Sigmoid colon (tissue), 7 donors: Measurements from ENCODE around the gene DIS3L2. TPM values are rescaled to one million over a fixed set of nuclear protein-coding genes. Genes with fewer than 3 reads are reported as not detected.

Experiments used
- DNase-seq: peaks from one replicate; pipeline ENCODE4 v3.0.0-alpha.2; 2019
- H3K27ac ChIP-seq, 4 donors: fragments of 200-600 bp; sonication (generic); one replicate each; pipeline ENCODE4 v1.5.1; 2016 to 2019; ENCODE audit warnings: mild to moderate bottlenecking in 1 of 4
- H3K27me3 ChIP-seq, 3 donors: fragments of 200-600 bp; sonication (generic); one replicate each; pipeline ENCODE4 v1.5.1; 2019; ENCODE audit warnings: mild to moderate bottlenecking in 1 of 3
- H3K36me3 ChIP-seq, 4 donors: fragments of 200-600 bp; sonication (generic); one replicate each; pipeline ENCODE4 v1.5.1; 2016 to 2019
- H3K4me1 ChIP-seq, 4 donors: fragments of 200-600 bp; sonication (generic); one replicate each; pipeline ENCODE4 v1.5.1; 2017 to 2019
- H3K4me3 ChIP-seq, 4 donors: fragments of 200-600 bp; sonication (generic); one replicate each; pipeline ENCODE4 v1.5.1; 2017 to 2019; ENCODE audit warnings: mild to moderate bottlenecking in 2 of 4, moderate library complexity in 1 of 4
- H3K9me3 ChIP-seq, 4 donors: fragments of 200-600 bp in 3 of 4; sonication (generic) in 3 of 4; one replicate each; pipeline versions ENCODE4 v1.5.1 to v1.6.1; 2013 to 2019
- EP300 ChIP-seq, 4 donors: sonication (generic); formaldehyde crosslinking; IDR thresholded peaks; one replicate each; pipeline ENCODE4 v1.6.1; 2017; ENCODE audit warnings: antibody characterized with exemption in 4 of 4
- POLR2A ChIP-seq, 2 donors: fragments of 450-650 bp; IDR thresholded peaks; one replicate each; pipeline ENCODE4 v1.6.1; 2016; ENCODE audit warnings: antibody characterized with exemption in 2 of 2, mild to moderate bottlenecking in 2 of 2, moderate library complexity in 2 of 2
- POLR2AphosphoS5 ChIP-seq, 4 donors: sonication (generic); formaldehyde crosslinking; IDR thresholded peaks; one replicate each; pipeline ENCODE4 v1.6.1; 2017; ENCODE audit warnings: antibody characterized with exemption in 4 of 4
- WGBS, 2 donors: extraction: QIAGEN DNeasy Blood & Tissue Kit; methylation state at CpG; one replicate each; pipeline ENCODE4 v1.1.7; 2013; 5-methylcytosine and 5-hydroxymethylcytosine counted together
- intact Hi-C: fragments of 100-400 bp; cut with DNase I; formaldehyde crosslinking; loops from one replicate; pipeline ENCODE4 v1.15.1; 2023
- polyA plus RNA-seq, 3 donors: library from polyadenylated mRNA; stranded (reverse); fragments of 200-250 nt; gene quantifications; one replicate each; pipeline ENCODE4 v1.2.3, GENCODE V29; 2013
- total RNA-seq, 4 donors: library from RNA; depleted of rRNA; stranded (reverse); fragments of >200 nt; gene quantifications; one replicate each; pipeline ENCODE4 v1.1.0, GENCODE V29; 2016
- TF ChIP-seq, protein P1 (sequence below), 4 experiments: fragments of 450-650 bp in 3 of 4; fragments of 200-600 bp in 1 of 4; IDR thresholded peaks; one replicate each; pipeline ENCODE4 v1.5.1; 2016 to 2019; ENCODE audit warnings: antibody characterized with exemption in 4 of 4, mild to moderate bottlenecking in 3 of 4, moderate library complexity in 2 of 4
- donor health status: healthy with polysubstance abuse.
- donor health status: Bipolar disorder and iron deficiency.
- donor health status: healthy.

DIS3L2 gene
- total and polyA plus RNA-seq, 7 donors = 8.8 to 37.9 (median 22.5) TPM

DNA sequence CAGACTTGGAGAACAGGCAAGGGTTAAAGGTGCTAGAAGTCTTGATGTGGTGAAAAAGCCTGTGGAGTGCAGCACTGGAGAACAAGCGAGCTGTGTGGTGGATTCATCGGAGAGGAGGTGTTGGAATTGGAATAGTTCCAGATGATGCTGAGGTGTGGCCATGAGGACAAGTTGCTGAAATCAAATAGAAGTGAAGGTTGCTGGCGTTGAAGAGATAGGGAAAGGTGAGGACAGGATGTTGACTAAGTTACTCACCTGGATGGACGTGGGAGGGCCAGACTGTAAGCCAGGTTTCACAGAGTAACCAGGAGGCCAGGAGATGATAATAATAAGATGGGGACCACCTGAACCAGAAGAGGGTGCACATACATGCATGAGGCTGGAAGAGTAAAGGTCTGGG lies 173.4 kb downstream of the DIS3L2 start:
- no peaks in the 10 kb centered on the region for H3K27me3 ChIP-seq
- no peaks in the 10 kb centered on the region for H3K4me1 ChIP-seq
- no peak for DNase-seq
- TF ChIP-seq POLR2AphosphoS5 (IDR thresholded peaks at IDR 0.05) (no peak), EP300 (IDR thresholded peaks at IDR 0.05) (no peak), POLR2A (IDR thresholded peaks at IDR 0.05) (no peak)
- TF ChIP-seq, protein P1, sequence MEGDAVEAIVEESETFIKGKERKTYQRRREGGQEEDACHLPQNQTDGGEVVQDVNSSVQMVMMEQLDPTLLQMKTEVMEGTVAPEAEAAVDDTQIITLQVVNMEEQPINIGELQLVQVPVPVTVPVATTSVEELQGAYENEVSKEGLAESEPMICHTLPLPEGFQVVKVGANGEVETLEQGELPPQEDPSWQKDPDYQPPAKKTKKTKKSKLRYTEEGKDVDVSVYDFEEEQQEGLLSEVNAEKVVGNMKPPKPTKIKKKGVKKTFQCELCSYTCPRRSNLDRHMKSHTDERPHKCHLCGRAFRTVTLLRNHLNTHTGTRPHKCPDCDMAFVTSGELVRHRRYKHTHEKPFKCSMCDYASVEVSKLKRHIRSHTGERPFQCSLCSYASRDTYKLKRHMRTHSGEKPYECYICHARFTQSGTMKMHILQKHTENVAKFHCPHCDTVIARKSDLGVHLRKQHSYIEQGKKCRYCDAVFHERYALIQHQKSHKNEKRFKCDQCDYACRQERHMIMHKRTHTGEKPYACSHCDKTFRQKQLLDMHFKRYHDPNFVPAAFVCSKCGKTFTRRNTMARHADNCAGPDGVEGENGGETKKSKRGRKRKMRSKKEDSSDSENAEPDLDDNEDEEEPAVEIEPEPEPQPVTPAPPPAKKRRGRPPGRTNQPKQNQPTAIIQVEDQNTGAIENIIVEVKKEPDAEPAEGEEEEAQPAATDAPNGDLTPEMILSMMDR (IDR thresholded peaks at IDR 0.05) = no peak
- 79 to 80% methylated on average over 4 of the region's 4 CpGs for WGBS, 2 donors
- H3K27ac ChIP-seq = no peak overlapping the region
- intact Hi-C loops = no loop called here
- no peak overlapping the region for H3K4me3 ChIP-seq
- peaks cover 0 to 40% (median 2%) of the 10 kb centered on the region in 4 donors for H3K36me3 ChIP-seq
- no peaks in the 10 kb centered on the region for H3K9me3 ChIP-seq

- TF ChIP-seq POLR2AphosphoS5 (IDR thresholded peaks at IDR 0.05) = no peak
- no peak for TF ChIP-seq POLR2A (IDR thresholded peaks at IDR 0.05)
- TF ChIP-seq EP300 (IDR thresholded peaks at IDR 0.05) = no peak
- TF ChIP-seq, protein P1 (IDR thresholded peaks at IDR 0.05) = no peak
- Histone ChIP-seq H3K27ac (no peak overlapping the region), H3K4me3 (no peak overlapping the region), H3K9me3 (no peaks in the 10 kb centered on the region), H3K27me3 (no peaks in the 10 kb centered on the region), H3K4me1 (no peaks in the 10 kb centered on the region), H3K36me3 (peaks cover 0 to 22% (median 2%) of the 10 kb centered on the region in 4 donors)
- 16 to 29% methylated on average over 3 of the region's 3 CpGs for WGBS, 2 donors
- DNase-seq = no peak
- intact Hi-C loops = no loop called here
Measured at GRCh38 chr2:232137356-232138147, 176.0 kb downstream of the DIS3L2 start.

DNA sequence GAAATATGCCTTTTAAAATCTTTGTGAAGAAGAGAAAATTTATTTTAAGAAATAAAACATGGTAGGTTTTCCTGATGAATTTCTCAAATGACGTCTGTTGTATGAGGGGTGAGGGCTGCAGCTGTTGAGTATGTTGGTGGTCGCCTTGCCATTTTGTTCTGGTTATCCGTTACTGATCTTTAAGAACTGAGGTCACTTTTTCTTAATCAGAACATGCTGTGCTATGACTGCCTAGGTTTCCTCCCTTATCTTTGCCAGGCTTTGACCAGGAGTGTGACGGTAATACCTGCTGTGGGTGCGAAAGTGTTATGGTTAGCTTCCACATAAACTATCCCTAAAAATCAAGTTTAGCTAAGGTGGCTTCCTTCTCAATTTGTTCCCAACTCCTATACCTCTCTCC lies 176.9 kb downstream of the DIS3L2 start:
- H3K36me3 ChIP-seq = peaks cover 0 to 14% (median 0%) of the 10 kb centered on the region in 4 donors
- 94 to 96% methylated on average over 5 of the region's 5 CpGs for WGBS, 2 donors
- H3K4me3 ChIP-seq = no peak overlapping the region
- no peak for DNase-seq
- no peaks in the 10 kb centered on the region for H3K27me3 ChIP-seq
- no peaks in the 10 kb centered on the region for H3K9me3 ChIP-seq
- H3K27ac ChIP-seq = no peak overlapping the region
- intact Hi-C loops = no loop called here
- H3K4me1 ChIP-seq = no peaks in the 10 kb centered on the region
- TF ChIP-seq POLR2AphosphoS5 (IDR thresholded peaks at IDR 0.05) = no peak
- TF ChIP-seq, protein P1 (IDR thresholded peaks at IDR 0.05) = no peak
- no peak for TF ChIP-seq POLR2A (IDR thresholded peaks at IDR 0.05)
- no peak for TF ChIP-seq EP300 (IDR thresholded peaks at IDR 0.05)

- intact Hi-C loops = no loop called here
- TF ChIP-seq, protein P1 (IDR thresholded peaks at IDR 0.05) = no peak
- TF ChIP-seq POLR2AphosphoS5 (IDR thresholded peaks at IDR 0.05) = no peak
- TF ChIP-seq EP300 (IDR thresholded peaks at IDR 0.05) = no peak
- no peak for TF ChIP-seq POLR2A (IDR thresholded peaks at IDR 0.05)
- 79 to 96% methylated on average over 4 of the region's 4 CpGs for WGBS, 2 donors
Measured at GRCh38 chr2:232139171-232139594, 177.7 kb downstream of the DIS3L2 start.

More at GRCh38 chr2:232139171-232139594, 177.7 kb downstream of the DIS3L2 start:
- Histone ChIP-seq H3K36me3 (peaks cover 0 to 14% (median 0%) of the 10 kb centered on the region in 4 donors), H3K9me3 (no peaks in the 10 kb centered on the region), H3K4me3 (no peak overlapping the region), H3K4me1 (no peaks in the 10 kb centered on the region), H3K27ac (no peak overlapping the region), H3K27me3 (no peaks in the 10 kb centered on the region)
- DNase-seq = no peak
